PC-3 (cell line): ENCODE measurements around the gene DDIAS. TPM values are rescaled to one million over a fixed set of nuclear protein-coding genes. Genes with fewer than 3 reads are reported as not detected.

Experiments
- ATAC-seq: fragments of 200-7000 bp; cut with Tn5 transposase; 2 replicates; pipeline ENCODE4 v1.9.1; 2020; ENCODE audit warnings: mild to moderate bottlenecking, moderate library complexity
- BruUV-seq: library from RNA; stranded (reverse); fragments of 400-500 nt; replicated peaks from 2 replicates; lab custom pipeline; 2021; lab: Mats Ljungman, UMichigan
- CTCF ChIA-PET: fragments of 300-600 bp; sonication (Branson Sonifier 250); formaldehyde crosslinking; loops from one replicate; lab custom pipeline; 2022; ENCODE audit warnings: antibody characterized with exemption; lab: Charles Lee
- POLR2A ChIA-PET: fragments of 300-600 bp; sonication (Branson Sonifier 250); formaldehyde crosslinking; loops from one replicate; lab custom pipeline; 2022; ENCODE audit warnings: antibody characterized with exemption; ENCODE audit not compliant: unreplicated experiment; lab: Charles Lee
- DNase-seq: peaks from one replicate; pipeline ENCODE4 v3.0.0-alpha.2; 2015
- H2AFZ ChIP-seq: fragments of 300-600 bp; sonication (generic); 2 replicates; pipeline ENCODE4 v1.6.0; 2016; ENCODE audit warnings: antibody characterized with exemption, low read length
- H3F3A ChIP-seq: fragments of 300-600 bp; sonication (generic); one replicate; pipeline ENCODE4 v1.6.0; 2017; ENCODE audit warnings: antibody characterized with exemption, low read length, control low read depth, mild to moderate bottlenecking; ENCODE audit not compliant: unreplicated experiment
- H3K27ac ChIP-seq: fragments of 300-600 bp; sonication (generic); 2 replicates; pipeline ENCODE4 v1.5.1; 2016; ENCODE audit warnings: mild to moderate bottlenecking, low read length
- H3K27me3 ChIP-seq: fragments of 300-600 bp; sonication (generic); 2 replicates; pipeline ENCODE4 v1.6.1; 2016; ENCODE audit warnings: low read length, mixed read lengths
- H3K36me3 ChIP-seq: fragments of 300-600 bp; sonication (generic); 2 replicates; pipeline ENCODE4 v1.6.1; 2016; ENCODE audit warnings: low read depth, mixed run types, low read length, mixed read lengths
- H3K4me1 ChIP-seq: fragments of 300-600 bp; sonication (generic); 2 replicates; pipeline ENCODE4 v1.5.1; 2016; ENCODE audit warnings: low read length; ENCODE audit not compliant: insufficient read depth
- H3K4me2 ChIP-seq: fragments of 300-600 bp; sonication (generic); 2 replicates; pipeline ENCODE4 v1.6.0; 2016; ENCODE audit warnings: low read length
- H3K4me3 ChIP-seq: fragments of 300-600 bp; sonication (generic); 2 replicates; pipeline ENCODE4 v1.5.1; 2016; ENCODE audit warnings: mild to moderate bottlenecking, low read length, mixed read lengths
- H3K79me2 ChIP-seq: fragments of 300-600 bp; sonication (generic); 2 replicates; pipeline ENCODE4 v1.6.1; 2017; ENCODE audit warnings: low read length, mixed read lengths
- H3K9ac ChIP-seq: fragments of 300-600 bp; sonication (generic); 2 replicates; pipeline ENCODE4 v1.6.0; 2016; ENCODE audit warnings: mild to moderate bottlenecking, low read length
- H3K9me2 ChIP-seq: fragments of 300-600 bp; sonication (generic); replicated peaks from 2 replicates; pipeline ENCODE4 v1.6.1; 2016; ENCODE audit warnings: mixed run types, low read length, mixed read lengths
- H3K9me3 ChIP-seq: fragments of 300-600 bp; sonication (generic); 2 replicates; pipeline ENCODE4 v1.6.1; 2016; ENCODE audit warnings: low read length, mixed read lengths
- H4K20me1 ChIP-seq: fragments of 300-600 bp; sonication (generic); 2 replicates; pipeline ENCODE4 v1.6.1; 2016; ENCODE audit warnings: low read length, mixed read lengths
- EZH2 ChIP-seq: fragments of 300-600 bp; sonication (generic); IDR thresholded peaks from one replicate; pipeline ENCODE4 v1.6.1; 2017; ENCODE audit warnings: antibody characterized with exemption, mild to moderate bottlenecking, low read length; ENCODE audit not compliant: unreplicated experiment
- EZH2phosphoT487 ChIP-seq: fragments of 300-600 bp; sonication (generic); IDR thresholded peaks from 2 replicates; pipeline ENCODE4 v1.6.1; 2018; ENCODE audit warnings: mild to moderate bottlenecking, antibody characterized with exemption, low read length, borderline replicate concordance
- intact Hi-C: fragments of 100-400 bp; cut with micrococcal nuclease; formaldehyde crosslinking; loops from 2 replicates; pipeline ENCODE4 v1.9.0; 2023
- total RNA-seq: library from RNA; depleted of rRNA; stranded (reverse); fragments of >200 nt; gene quantifications from 2 replicates; pipeline ENCODE4 v1.2.3, GENCODE V29; 2014
- TF ChIP-seq, protein P1 (sequence below): fragments of 300-600 bp; sonication (generic); conservative IDR thresholded peaks from 2 replicates; pipeline ENCODE4 v1.5.1; 2017; ENCODE audit warnings: antibody characterized with exemption, low read depth, mild to moderate bottlenecking, low read length

The DDIAS gene
- total RNA-seq, 1 experiment from 2014 or later: 24.9 TPM

DNA sequence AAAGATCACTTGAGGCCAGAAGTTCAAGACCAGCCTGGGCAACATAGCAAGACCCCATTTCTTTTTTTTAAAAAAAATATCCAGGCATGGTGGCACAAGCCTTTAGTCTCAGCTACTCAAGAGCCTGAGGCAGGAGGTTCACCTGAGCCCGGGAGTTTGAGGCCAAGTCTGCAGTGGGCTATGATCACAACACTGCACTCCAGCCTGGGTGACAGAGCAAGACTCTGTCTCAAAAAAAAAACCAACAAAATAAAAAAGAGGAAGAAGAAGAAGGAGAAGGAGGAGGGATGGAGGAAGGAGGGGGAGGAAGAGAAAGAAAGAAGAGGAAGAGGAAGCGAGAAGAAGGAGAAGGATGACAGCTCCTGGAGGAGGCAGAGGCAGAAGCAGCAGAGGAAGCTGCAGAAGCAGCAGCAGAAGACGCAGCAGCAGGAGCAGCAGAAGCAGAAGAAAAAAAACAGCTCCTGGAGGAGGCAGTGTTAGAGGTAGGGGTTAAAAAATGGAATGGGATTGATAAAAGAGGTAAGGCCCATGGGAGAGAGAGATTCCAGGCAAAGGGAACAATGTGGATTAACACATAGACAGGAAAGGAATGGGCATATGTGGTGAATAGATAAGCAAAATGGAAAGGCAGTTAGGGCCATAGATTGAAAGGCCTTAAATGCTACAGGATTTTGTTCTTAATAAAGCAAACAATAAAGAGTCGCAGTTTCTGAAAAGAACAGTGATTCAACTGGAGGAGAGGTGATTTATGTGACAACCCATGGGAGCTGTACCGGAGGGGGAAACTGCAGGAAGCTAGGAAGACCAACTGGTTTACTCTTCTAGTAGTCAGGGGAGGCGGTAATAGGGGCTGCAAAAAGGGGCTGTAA, 12.2 kb upstream of the DDIAS start:
- ChIA-PET CTCF (no interaction called here), POLR2A (no interaction called here)
- Histone ChIP-seq H3K4me1 (peaks cover 10% of the 10 kb centered on the region), H3K27ac (no peak overlapping the region), H3K36me3 (no peaks in the 10 kb centered on the region), H3K79me2 (0 out of 2 replicates have a peak, but pooled peaks cover 2% of the 10 kb centered on the region), H3K9me3 (no peaks in the 10 kb centered on the region), H3K27me3 (no peaks in the 10 kb centered on the region), H4K20me1 (no peaks in the 10 kb centered on the region), H2AFZ (no peak overlapping the region), H3F3A (no peaks in the 10 kb centered on the region), H3K4me2 (no peak overlapping the region; the same call in 1 of the 2 replicates), H3K4me3 (no peak overlapping the region), H3K9ac (no peak overlapping the region), H3K9me2 (no peaks in the 10 kb centered on the region)
- ATAC-seq (peak; percentile 68), DNase-seq (peak; percentile 46)
- intact Hi-C loops: no loop called here
- no peak for TF ChIP-seq EZH2phosphoT487
- TF ChIP-seq, protein P1, sequence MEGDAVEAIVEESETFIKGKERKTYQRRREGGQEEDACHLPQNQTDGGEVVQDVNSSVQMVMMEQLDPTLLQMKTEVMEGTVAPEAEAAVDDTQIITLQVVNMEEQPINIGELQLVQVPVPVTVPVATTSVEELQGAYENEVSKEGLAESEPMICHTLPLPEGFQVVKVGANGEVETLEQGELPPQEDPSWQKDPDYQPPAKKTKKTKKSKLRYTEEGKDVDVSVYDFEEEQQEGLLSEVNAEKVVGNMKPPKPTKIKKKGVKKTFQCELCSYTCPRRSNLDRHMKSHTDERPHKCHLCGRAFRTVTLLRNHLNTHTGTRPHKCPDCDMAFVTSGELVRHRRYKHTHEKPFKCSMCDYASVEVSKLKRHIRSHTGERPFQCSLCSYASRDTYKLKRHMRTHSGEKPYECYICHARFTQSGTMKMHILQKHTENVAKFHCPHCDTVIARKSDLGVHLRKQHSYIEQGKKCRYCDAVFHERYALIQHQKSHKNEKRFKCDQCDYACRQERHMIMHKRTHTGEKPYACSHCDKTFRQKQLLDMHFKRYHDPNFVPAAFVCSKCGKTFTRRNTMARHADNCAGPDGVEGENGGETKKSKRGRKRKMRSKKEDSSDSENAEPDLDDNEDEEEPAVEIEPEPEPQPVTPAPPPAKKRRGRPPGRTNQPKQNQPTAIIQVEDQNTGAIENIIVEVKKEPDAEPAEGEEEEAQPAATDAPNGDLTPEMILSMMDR: no peak
- no peak for TF ChIP-seq EZH2
- no TSS peak for BruUV-seq

DNA sequence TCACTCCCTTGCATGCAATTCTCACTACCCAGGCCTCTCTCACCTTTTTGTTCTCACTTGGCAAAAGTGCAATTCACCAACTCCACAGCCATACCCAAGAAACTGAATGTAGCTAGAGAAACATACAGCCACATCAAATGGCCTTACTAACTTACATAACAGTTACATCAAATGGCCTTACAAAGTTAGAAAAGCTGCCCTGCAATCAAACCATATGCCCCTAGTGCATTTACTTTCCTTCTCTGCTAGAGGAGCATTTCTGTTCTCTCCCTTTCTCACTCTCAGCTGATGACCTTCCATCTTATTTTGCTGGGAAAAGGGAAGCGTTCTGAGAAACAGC, 11.6 kb upstream of the DDIAS start:
- H3K9ac ChIP-seq: no peak overlapping the region
- 0 out of 2 replicates have a peak, but pooled peaks cover 5% of the 10 kb centered on the region for H3K79me2 ChIP-seq
- no peak overlapping the region for H3K4me3 ChIP-seq
- H3K9me2 ChIP-seq: no peaks in the 10 kb centered on the region
- H4K20me1 ChIP-seq: no peaks in the 10 kb centered on the region
- intact Hi-C loops: no loop called here
- no peak overlapping the region for H2AFZ ChIP-seq
- no peaks in the 10 kb centered on the region for H3K9me3 ChIP-seq
- no peaks in the 10 kb centered on the region for H3F3A ChIP-seq
- ChIA-PET CTCF (no interaction called here), POLR2A (no interaction called here)
- TF ChIP-seq, protein P1: no peak
- TF ChIP-seq EZH2 (no peak), EZH2phosphoT487 (no peak)
- ATAC-seq (peak; percentile 15; the same call in 1 of the 2 replicates), DNase-seq (no peak)
- no peaks in the 10 kb centered on the region for H3K27me3 ChIP-seq
- no peaks in the 10 kb centered on the region for H3K36me3 ChIP-seq
- peaks cover 10% of the 10 kb centered on the region for H3K4me1 ChIP-seq
- BruUV-seq: no TSS peak
- H3K4me2 ChIP-seq: no peak overlapping the region; the same call in 1 of the 2 replicates
- H3K27ac ChIP-seq: no peak overlapping the region

DNA sequence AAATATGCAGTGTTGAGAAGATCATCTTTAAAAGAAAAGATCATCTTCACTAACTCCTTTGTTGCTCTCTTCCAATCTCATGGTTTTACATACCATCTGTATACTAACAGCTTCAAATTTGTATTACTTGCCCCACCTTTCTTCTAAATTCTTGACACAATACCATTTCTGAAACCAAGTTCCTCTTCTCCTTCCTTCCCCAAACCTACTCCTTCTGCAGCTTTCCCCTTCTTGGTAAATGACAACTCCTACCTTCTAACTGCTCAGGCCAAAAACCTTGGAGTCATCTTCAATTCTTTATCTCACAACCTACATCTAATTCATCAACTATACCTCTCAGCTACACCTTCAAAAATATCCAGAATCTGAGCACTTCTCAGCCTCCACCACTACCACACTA, 10.6 kb upstream of the DDIAS start:
- ATAC-seq: no peak
- intact Hi-C loops: no loop called here

More for the DNA sequence above, 10.6 kb upstream of the DDIAS start:
- no peaks in the 10 kb centered on the region for H3K9me2 ChIP-seq
- BruUV-seq: no TSS peak
- ChIA-PET POLR2A (no interaction called here), CTCF (no interaction called here)
- no peak overlapping the region for H3K4me3 ChIP-seq
- no peaks in the 10 kb centered on the region for H3K9me3 ChIP-seq
- no peaks in the 10 kb centered on the region for H3K27me3 ChIP-seq
- H3K79me2 ChIP-seq: 0 out of 2 replicates have a peak, but pooled peaks cover 10% of the 10 kb centered on the region
- H3K4me2 ChIP-seq: no peak overlapping the region
- H3K4me1 ChIP-seq: peaks cover 10% of the 10 kb centered on the region
- H3K27ac ChIP-seq: no peak overlapping the region
- no peak for TF ChIP-seq EZH2phosphoT487
- TF ChIP-seq, protein P1: no peak
- no peaks in the 10 kb centered on the region for H3F3A ChIP-seq
- no peaks in the 10 kb centered on the region for H3K36me3 ChIP-seq
- no peak for DNase-seq
- no peak overlapping the region for H3K9ac ChIP-seq
- H4K20me1 ChIP-seq: no peaks in the 10 kb centered on the region
- H2AFZ ChIP-seq: no peak overlapping the region
